GM19351 (cell line): Measurements from ENCODE around the gene PDIA2.
"Not testable (repeated sequence)": the region's sequence is repeated elsewhere in the genome, so short reads cannot be mapped to it uniquely, and the experiment has no call there.

Source experiments
- ATAC-seq: cut with Tn5 transposase; IDR thresholded peaks from one replicate; pipeline ENCODE4 v1.9.1; 2021; ENCODE audit warnings: mild to moderate bottlenecking, moderate library complexity; ENCODE audit not compliant: unreplicated experiment

The PDIA2 gene

GRCh38 chr16:324451-325334 lies 41.7 kb downstream of the PDIA2 start:
- ATAC-seq = no peak

GRCh38 chr16:325375-326145 lies 42.6 kb downstream of the PDIA2 start:
- no peak for ATAC-seq

GRCh38 chr16:330741-331140 lies 47.8 kb downstream of the PDIA2 start:
- ATAC-seq = no peak

- not testable (repeated sequence) for ATAC-seq
Measured at GRCh38 chr16:331181-331814, 48.3 kb downstream of the PDIA2 start.

- no peak for ATAC-seq
Measured at GRCh38 chr16:333406-334094, 50.6 kb downstream of the PDIA2 start.

GRCh38 chr16:334164-334832 lies 51.3 kb downstream of the PDIA2 start:
- not testable (repeated sequence) for ATAC-seq

- ATAC-seq = not testable (repeated sequence)
Measured at GRCh38 chr16:334861-335632, 52.1 kb downstream of the PDIA2 start.

- no peak for ATAC-seq
Measured at GRCh38 chr16:336269-336668, 53.3 kb downstream of the PDIA2 start.
